ENCODE data around the gene ACTL8. TPM values are rescaled to one million over a fixed set of nuclear protein-coding genes. Genes with fewer than 3 reads are reported as not detected.

Gene ACTL8
- polyA plus RNA-seq, 3 donors: 0.06 TPM; not detected in 2

DNA sequence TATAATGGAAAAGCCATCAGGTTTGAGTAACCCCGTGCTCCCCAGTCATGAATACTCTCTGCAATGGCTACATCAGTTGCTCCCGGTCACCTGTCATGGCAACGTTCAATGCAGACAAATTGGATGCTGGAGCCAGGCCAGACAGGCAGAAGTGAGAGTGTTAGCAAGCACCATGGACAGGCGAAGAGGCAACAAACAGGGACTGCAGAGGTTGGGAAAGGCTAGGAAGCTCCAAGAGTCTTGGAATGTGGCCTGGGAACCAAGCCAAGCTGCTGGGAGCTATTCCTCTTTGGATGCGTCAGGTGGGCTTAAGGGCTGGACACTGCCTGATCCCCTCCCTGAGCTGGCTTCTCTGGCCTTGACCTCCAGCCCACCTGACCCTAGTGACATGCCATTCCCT lies 102.9 kb downstream of the ACTL8 start:
- no peak for DNase-seq (ENCODE audit: extremely low read depth in 1 of 11, low read depth in 9 of 11, low spot score in 4 of 11)

DNA sequence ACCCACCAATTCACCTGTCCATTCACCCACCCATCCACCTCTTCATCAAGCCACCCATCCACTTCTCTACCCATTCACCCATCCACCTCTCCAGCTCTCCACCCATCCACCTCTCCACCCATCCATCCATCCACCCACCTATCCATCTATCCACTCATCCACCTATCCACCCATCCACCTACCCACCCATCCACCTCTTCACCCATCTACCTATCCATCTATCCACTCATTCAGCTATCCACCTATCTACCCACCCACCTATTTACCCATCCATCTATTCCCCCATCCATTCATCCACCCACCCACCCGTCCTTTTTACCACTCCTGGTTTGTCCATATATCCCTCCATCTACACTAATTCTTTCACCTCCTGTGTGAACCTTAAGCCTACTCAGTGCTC lies 105.7 kb downstream of the ACTL8 start:
- DNase-seq (ENCODE audit: extremely low read depth in 1 of 11, low read depth in 9 of 11, low spot score in 4 of 11): no peak

DNA sequence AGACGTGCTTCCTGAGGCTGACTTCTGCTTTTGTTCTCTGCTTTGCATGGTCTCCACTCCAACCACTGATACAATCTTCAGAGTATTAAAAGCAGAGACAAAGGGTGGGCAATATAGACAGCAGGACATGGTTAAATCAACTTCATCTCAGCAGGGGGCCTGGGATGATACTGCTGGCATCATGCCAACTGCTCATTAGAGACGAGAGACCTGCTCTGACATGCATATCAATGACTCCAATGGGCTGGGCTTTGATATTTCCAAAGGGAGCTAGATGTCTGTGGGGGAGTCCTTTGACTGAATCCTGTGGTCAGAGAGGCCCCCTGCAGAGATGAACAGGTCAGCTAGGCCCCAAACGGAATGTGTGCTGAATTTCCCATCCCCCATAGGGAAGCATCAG lies 106.6 kb downstream of the ACTL8 start:
- DNase-seq (ENCODE audit: extremely low read depth in 1 of 11, low read depth in 9 of 11, low spot score in 4 of 11): no peak

DNA sequence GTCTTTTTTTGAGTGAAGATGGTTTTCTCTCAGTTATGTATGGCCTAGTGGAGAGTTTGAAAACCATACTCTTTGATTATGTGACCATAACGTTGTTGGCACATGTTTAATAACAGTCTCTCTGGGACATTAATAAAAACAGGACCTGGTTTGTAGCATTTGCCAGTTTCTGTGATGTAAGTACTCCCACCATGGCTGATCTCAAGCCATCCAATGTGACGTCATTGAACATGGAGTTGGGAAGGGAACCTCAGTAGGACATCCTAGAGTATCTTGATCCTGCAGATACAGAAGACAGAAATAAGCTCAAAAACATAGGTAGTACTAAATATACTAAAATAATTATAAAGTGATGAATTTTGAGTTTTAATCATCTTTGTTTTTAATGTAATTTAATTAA lies 107.0 kb downstream of the ACTL8 start:
- no peak for DNase-seq (ENCODE audit: extremely low read depth in 1 of 11, low read depth in 9 of 11, low spot score in 4 of 11)

DNA sequence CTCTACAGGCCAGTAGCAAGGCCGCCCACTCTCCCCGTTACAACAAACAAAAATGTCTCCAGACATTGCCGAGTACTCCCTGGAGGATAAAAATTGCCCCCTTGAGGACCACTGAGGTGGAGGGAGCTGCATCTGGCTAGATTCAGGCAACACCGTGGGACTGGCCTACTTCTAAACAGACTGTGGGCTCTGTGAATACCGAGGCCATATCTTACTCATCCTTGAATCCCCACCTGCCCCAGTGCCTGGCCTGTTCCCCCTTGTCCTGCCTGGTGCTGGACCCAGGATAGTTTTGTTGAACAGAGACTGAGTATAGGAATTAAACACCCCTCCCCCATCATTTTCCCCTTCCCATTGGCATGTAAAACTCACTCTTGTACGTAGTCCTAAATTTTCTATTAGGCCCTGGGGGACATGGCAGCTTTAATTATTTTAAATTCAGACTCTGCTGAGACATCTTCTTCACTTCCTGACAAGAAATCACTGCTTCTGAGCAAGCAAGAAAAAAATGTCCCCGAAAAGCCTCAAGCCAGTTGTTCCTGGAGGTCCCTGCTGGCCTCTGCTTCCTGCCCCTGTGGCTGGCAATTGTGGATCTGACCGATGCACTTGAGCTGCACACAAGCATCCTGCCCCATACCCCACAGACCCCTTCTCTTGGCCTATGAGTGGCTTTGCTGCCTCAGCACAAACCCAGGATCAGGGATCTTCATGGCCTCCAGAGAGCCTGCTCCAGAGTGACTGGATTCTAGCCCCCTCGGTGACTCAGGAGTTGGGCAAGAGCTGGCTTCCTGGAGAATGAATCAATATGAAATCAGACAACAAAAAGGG lies 111.0 kb downstream of the ACTL8 start:
- no peak for DNase-seq (ENCODE audit: extremely low read depth in 1 of 11, low read depth in 9 of 11, low spot score in 4 of 11)

DNA sequence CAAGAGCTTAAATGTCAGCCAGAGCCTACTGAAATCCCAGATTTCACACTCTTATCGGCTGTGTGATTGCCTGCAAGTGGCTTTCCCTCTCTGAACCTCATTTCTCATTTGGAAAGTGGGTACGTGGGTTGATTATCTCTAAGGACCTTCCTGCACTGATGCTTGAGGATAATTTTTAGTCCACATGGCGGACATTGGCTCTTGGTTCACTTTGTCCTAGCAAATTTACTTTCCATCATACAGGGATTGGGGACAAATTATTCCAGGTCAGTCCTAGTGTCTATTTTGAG lies 111.6 kb downstream of the ACTL8 start:
- no peak for DNase-seq (ENCODE audit: extremely low read depth in 1 of 11, low read depth in 9 of 11, low spot score in 4 of 11)

DNA sequence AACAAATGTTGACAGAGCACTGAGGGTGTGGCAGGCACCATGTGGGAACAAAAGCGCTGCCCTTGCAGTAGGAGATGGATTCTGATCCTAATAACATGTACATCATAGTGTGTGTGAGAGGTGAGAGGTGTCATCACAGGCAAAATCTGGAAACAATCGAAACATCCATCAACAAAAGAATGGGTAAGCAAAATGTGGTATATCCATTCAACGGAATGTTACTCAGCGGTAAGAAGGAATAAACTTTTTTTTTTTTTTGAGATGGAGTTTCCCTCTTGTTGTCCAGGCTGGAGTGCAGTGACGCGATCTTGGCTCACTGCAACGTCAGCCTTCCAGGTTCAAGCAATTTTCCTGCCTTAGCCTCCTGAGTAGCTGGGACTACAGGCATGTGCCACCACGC lies 112.3 kb downstream of the ACTL8 start:
- no peak for DNase-seq (ENCODE audit: extremely low read depth in 1 of 11, low read depth in 9 of 11, low spot score in 4 of 11)

DNA sequence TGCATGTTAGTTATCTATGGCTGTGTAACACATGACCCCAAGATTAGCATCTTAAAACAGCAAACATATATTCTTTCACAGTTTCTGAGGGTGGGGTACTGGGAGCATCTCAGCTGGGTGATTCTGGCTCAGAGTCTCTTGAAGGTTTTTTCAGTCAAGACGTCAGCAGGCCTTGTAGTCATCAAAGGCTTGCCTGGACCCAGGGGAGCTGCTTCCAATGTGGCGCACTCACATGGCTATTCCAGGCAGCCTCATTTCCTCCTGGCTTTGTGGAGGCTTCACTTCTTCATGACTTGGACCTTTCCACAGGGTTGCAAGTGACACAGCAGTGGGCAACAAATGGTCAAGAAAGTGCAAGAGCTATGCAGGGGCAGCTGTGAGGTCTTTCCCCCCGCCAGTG lies 114.7 kb downstream of the ACTL8 start:
- no peak for DNase-seq (ENCODE audit: extremely low read depth in 1 of 11, low read depth in 9 of 11, low spot score in 4 of 11)

DNA sequence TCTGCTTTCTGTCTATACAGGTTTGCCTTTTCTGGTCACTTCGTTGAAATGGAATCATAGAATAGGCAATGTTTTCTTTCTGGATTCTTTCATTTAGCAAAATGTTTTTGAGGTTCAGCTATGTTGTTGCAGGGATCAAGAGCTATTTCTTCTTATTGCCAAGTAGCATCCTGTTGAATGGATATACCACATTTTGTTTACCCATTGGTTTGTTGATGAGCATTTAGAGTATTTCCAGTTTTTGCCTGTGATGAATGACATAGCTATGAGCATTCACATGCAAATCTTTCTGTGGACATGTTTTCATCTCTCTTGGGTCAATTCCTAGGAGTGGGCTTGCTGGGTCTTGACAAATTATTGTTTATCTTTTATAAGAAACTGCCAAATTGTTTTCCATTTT lies 115.5 kb downstream of the ACTL8 start:
- no peak for DNase-seq (ENCODE audit: extremely low read depth in 1 of 11, low read depth in 9 of 11, low spot score in 4 of 11)

DNA sequence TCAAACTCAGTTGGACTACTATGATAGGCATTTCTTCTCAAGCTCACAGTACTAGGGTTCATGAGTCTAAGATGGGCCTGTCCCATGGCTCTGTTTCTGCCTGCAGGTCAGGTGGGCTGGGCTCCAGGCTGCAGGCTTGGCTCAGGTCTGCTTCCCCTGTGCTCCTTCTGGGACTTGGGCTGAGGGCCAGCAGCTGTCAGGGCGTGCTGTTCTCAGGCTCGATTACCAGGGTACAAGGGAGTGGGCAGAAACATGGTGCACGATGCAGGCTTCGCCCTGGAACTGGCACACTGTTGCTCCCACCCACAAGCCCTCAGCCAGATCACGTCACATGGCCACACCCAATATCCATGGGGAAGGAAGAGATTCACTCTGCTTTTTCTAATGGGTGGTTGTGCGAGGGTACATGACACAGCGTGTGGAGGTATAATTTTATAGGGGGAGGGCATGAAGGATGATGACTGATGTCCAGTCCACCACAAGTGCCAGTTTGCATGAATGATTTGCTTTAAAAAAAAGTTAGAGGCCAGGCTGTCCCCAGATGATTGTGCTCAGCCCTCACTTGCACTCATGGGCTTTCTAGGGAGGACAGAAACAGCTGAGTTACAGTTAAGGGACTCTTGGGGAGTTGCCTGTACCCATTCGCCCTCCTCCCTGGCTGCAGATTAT lies 118.0 kb downstream of the ACTL8 start:
- DNase-seq (ENCODE audit: extremely low read depth in 1 of 11, low read depth in 9 of 11, low spot score in 4 of 11): no peak

DNA sequence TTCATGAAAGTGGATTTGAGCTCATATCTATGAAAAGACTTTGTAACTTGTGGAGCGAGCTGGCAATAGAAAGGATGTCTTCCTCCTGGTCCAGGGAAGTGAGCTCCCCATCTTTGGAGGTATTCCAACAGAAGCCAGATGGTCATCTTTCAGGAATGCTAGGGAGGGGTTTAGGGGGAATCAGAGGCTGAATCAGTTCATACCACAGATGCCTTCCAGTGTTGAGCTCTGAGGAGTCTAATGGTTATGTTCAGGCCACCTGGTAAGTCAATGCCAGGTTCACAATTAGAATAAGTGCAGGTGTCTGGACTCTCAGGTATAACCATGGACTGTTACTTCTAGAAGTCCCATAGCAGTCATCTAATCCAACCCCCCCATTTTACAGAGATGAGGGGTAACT lies 119.1 kb downstream of the ACTL8 start:
- DNase-seq (ENCODE audit: extremely low read depth in 1 of 11, low read depth in 9 of 11, low spot score in 4 of 11): no peak

DNA sequence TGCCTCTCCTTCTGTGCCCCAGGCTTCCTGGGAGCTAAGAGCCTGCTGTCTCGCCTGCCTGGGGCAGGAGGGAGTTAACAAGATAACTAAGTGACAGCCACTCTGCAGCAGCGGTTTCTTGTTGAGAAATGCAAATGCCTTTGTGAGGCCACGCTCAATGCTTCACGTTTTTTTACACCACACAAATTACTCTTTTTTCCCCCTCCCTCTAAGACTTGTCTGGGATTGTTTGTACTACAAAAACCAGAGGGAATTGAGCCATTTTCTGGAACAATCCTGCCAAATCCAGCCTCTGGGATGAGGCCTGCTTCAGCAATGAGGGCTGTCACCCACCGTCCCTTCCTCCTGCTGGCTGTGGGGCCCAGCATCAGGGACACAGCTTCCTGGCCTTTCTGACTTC lies 119.6 kb downstream of the ACTL8 start:
- peak in 9 of 11 donors; percentile 7 to 51 (median 20) for DNase-seq (ENCODE audit: extremely low read depth in 1 of 11, low read depth in 9 of 11, low spot score in 4 of 11)

DNA sequence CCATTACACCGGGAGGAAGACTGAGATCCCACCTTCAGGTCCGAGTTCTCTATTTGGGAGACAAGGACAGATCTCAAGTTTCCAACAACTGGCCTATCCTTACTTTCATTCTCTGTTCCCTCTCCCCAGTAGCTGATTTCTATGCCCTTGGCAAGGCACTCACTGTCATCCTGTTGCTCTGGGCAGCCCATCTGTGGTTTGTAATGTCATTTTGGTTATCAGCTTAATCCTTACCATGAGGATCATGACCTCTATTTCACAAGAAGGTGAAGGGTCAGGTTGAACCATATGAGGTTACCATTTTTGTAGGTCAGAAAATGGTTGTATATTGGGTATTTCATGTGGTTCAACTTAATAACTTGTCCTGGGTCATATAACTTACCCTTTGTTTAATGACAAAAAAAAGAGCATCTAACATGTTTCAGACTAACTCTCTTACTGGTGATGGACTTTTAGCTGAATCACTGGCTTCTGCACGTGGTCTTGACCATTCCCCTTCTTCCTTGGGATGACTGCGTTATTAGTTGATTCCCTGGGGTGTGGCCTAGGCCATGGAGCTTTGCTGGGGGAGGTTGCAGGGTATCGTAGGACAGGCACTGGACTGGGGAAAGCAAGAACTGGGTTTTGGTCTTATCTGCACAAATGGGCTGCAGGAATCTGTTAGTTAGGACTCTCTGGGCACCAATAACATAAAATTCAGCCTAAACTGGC lies 120.2 kb downstream of the ACTL8 start:
- DNase-seq (ENCODE audit: extremely low read depth in 1 of 11, low read depth in 9 of 11, low spot score in 4 of 11): no peak

DNA sequence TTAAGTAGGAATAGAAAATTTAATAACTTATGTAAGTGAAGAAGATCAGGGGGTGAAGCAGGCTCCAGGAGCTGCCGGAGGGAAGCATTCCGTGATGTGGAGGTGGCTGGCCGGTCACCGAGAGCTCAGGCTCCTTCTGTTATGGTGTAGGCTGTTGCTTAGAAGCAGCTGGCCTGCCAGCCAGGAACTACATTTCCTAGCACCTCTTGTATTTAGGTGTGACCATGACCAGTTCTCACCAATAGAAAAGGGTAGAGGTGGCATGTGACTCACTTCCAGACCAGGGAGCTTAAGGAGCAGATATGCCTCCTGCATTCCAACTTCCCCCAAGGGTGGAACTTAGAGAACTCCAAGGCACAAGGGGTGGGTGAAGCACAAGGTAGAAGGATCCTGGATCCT lies 120.7 kb downstream of the ACTL8 start:
- no peak for DNase-seq (ENCODE audit: extremely low read depth in 1 of 11, low read depth in 9 of 11, low spot score in 4 of 11)

Other genes starting within 250 kb of the ACTL8 start
- 10 to 100 TPM; 35.2 to 52.0 (median 47.3) TPM for gene ARHGEF10L, start 215.6 kb upstream of the ACTL8 start, polyA plus RNA-seq (ENCODE audit: insufficient read length in 3 of 3)